Neural cell (in vitro differentiated cells): ENCODE results near the gene C4BPA. TPM values are rescaled to one million over a fixed set of nuclear protein-coding genes. Genes with fewer than 3 reads are reported as not detected.

Experiments
- H2AFZ ChIP-seq: fragments of 200-600, 300-800 bp; sonication (generic), shearing (Covaris generic); 2 replicates; pipeline ENCODE4 v1.6.0; 2014; ENCODE audit warnings: low read depth, mild to moderate bottlenecking, antibody characterized with exemption, low read length, moderate library complexity
- H3F3A ChIP-seq: fragments of 200-600 bp; shearing (Covaris generic); 2 replicates; pipeline ENCODE4 v1.6.1; 2016; ENCODE audit warnings: mild to moderate bottlenecking, moderate library complexity, mixed read lengths, antibody characterized with exemption, low read length; ENCODE audit not compliant: insufficient read depth, poor library complexity, severe bottlenecking
- H3K27ac ChIP-seq: fragments of 200-600, 300-800 bp; sonication (generic), shearing (Covaris generic); 2 replicates; pipeline ENCODE4 v1.5.1; 2014; ENCODE audit warnings: mild to moderate bottlenecking, low read length, moderate library complexity
- H3K27me3 ChIP-seq: fragments of 300-800, 200-600 bp; sonication (generic), shearing (Covaris generic); 2 replicates; pipeline ENCODE4 v1.6.0; 2014; ENCODE audit warnings: mild to moderate bottlenecking, low read depth, low read length, moderate library complexity; ENCODE audit not compliant: insufficient read depth
- H3K36me3 ChIP-seq: fragments of 300-800, 200-600 bp; sonication (generic), shearing (Covaris generic); 2 replicates; pipeline ENCODE4 v1.5.1; 2014; ENCODE audit warnings: mild to moderate bottlenecking, antibody characterized with exemption, low read length, moderate library complexity; ENCODE audit not compliant: insufficient read depth
- H3K4me2 ChIP-seq: fragments of 300-800, 200-600 bp; sonication (generic), shearing (Covaris generic); 2 replicates; pipeline ENCODE4 v1.6.0; 2014; ENCODE audit warnings: mild to moderate bottlenecking, low read length
- H3K4me3 ChIP-seq: fragments of 300-800, 200-600 bp; sonication (generic), shearing (Covaris generic); 2 replicates; pipeline ENCODE4 v1.5.1; 2014; ENCODE audit warnings: mild to moderate bottlenecking, low read length, moderate library complexity
- H3K79me2 ChIP-seq: fragments of 200-600 bp; shearing (Covaris generic); replicated peaks from 2 replicates; pipeline ENCODE4 v1.6.0; 2014; ENCODE audit warnings: mild to moderate bottlenecking, low read length, moderate library complexity; ENCODE audit not compliant: insufficient read depth
- H3K9ac ChIP-seq: fragments of 300-800, 200-600 bp; sonication (generic), shearing (Covaris generic); 2 replicates; pipeline ENCODE4 v1.6.1; 2016; ENCODE audit warnings: mild to moderate bottlenecking, low read length, mixed read lengths
- H3K9me2 ChIP-seq: fragments of 200-600 bp; shearing (Covaris generic); 2 replicates; pipeline ENCODE4 v1.6.1; 2016; ENCODE audit warnings: mild to moderate bottlenecking, low read length, mixed read lengths; ENCODE audit not compliant: insufficient read depth
- H3K9me3 ChIP-seq: fragments of 200-600, 300-800 bp; sonication (generic), shearing (Covaris generic); 2 replicates; pipeline ENCODE4 v1.6.1; 2016; ENCODE audit warnings: mild to moderate bottlenecking, mixed run types, low read length, moderate library complexity, mixed read lengths
- H4K20me1 ChIP-seq: fragments of 200-600 bp; shearing (Covaris generic); 2 replicates; pipeline ENCODE4 v1.6.1; 2016; ENCODE audit warnings: mild to moderate bottlenecking, mixed run types; ENCODE audit not compliant: insufficient read depth
- CTCF ChIP-seq: fragments of 450-650 bp; IDR thresholded peaks from 2 replicates; pipeline ENCODE4 v1.5.1; 2014; ENCODE audit warnings: antibody characterized with exemption, mild to moderate bottlenecking, moderate library complexity; ENCODE audit not compliant: poor library complexity, severe bottlenecking
- EP300 ChIP-seq: fragments of 450-650 bp; conservative IDR thresholded peaks from 2 replicates; pipeline ENCODE4 v1.6.1; 2014; ENCODE audit warnings: antibody characterized with exemption, mild to moderate bottlenecking, moderate library complexity; ENCODE audit not compliant: poor library complexity, severe bottlenecking
- EZH2 ChIP-seq: fragments of 200-600, 300-800 bp; shearing (Covaris generic), sonication (generic); IDR thresholded peaks from 2 replicates; pipeline ENCODE4 v1.6.1; 2014; ENCODE audit warnings: antibody characterized with exemption, low read length, borderline replicate concordance, mild to moderate bottlenecking; ENCODE audit not compliant: insufficient read depth, poor library complexity, severe bottlenecking
- MXI1 ChIP-seq: fragments of 450-650 bp; conservative IDR thresholded peaks from 2 replicates; pipeline ENCODE4 v1.6.1; 2014; ENCODE audit warnings: antibody characterized with exemption, mild to moderate bottlenecking; ENCODE audit not compliant: poor library complexity, severe bottlenecking
- POLR2AphosphoS5 ChIP-seq: IDR thresholded peaks from 2 replicates; pipeline ENCODE4 v1.6.1; 2012
- RAD21 ChIP-seq: fragments of 450-650 bp; conservative IDR thresholded peaks from 2 replicates; pipeline ENCODE4 v1.6.1; 2014; ENCODE audit warnings: antibody characterized with exemption, mild to moderate bottlenecking, moderate library complexity
- REST ChIP-seq: IDR thresholded peaks from 2 replicates; pipeline ENCODE4 v1.6.1; 2012; ENCODE audit warnings: borderline replicate concordance
- SMC3 ChIP-seq: fragments of 450-650 bp; conservative IDR thresholded peaks from 2 replicates; pipeline ENCODE4 v1.6.1; 2014; ENCODE audit warnings: antibody characterized with exemption, mild to moderate bottlenecking, moderate library complexity; ENCODE audit not compliant: poor library complexity
- TAF1 ChIP-seq: IDR thresholded peaks from 2 replicates; pipeline ENCODE4 v1.6.1; 2012; ENCODE audit warnings: low read depth
- polyA plus RNA-seq: library from polyadenylated mRNA; depleted of rRNA; stranded (reverse); fragments of >200 nt; gene quantifications from 2 replicates; pipeline ENCODE4 v1.2.3, GENCODE V29; 2014

The C4BPA gene
- polyA plus RNA-seq, 1 donor from 2014 or later = not detected

- Histone ChIP-seq H3K79me2 (no peaks in the 10 kb centered on the region), H3K27ac (no peak overlapping the region), H3K27me3 (no peaks in the 10 kb centered on the region), H3K4me2 (no peak overlapping the region), H3K9ac (no peak overlapping the region), H3K36me3 (no peaks in the 10 kb centered on the region), H3F3A (no peaks in the 10 kb centered on the region), H4K20me1 (no peaks in the 10 kb centered on the region), H3K4me3 (no peak overlapping the region), H3K9me3 (no peaks in the 10 kb centered on the region), H3K9me2 (no peaks in the 10 kb centered on the region), H2AFZ (no peak overlapping the region)
- no peak for TF ChIP-seq POLR2AphosphoS5
- TF ChIP-seq EP300 = no peak
- no peak for TF ChIP-seq CTCF
- TF ChIP-seq EZH2 = no peak
- no peak for TF ChIP-seq RAD21
- no peak for TF ChIP-seq REST
- no peak for TF ChIP-seq SMC3
- TF ChIP-seq MXI1 = no peak
- no peak for TF ChIP-seq TAF1
These were observed 25.4 kb upstream of the C4BPA start for GRCh38 chr1:207078578-207079132.

- Histone ChIP-seq H3K27ac (no peak overlapping the region), H3K4me2 (no peak overlapping the region), H3K36me3 (no peaks in the 10 kb centered on the region), H3K79me2 (no peaks in the 10 kb centered on the region), H3K9ac (no peak overlapping the region), H3K4me3 (no peak overlapping the region), H3K27me3 (no peaks in the 10 kb centered on the region), H4K20me1 (no peaks in the 10 kb centered on the region), H3K9me2 (no peaks in the 10 kb centered on the region), H3K9me3 (no peaks in the 10 kb centered on the region), H3F3A (no peaks in the 10 kb centered on the region), H2AFZ (no peak overlapping the region)
- TF ChIP-seq SMC3 = no peak
- no peak for TF ChIP-seq EP300
- no peak for TF ChIP-seq CTCF
- no peak for TF ChIP-seq REST
- no peak for TF ChIP-seq EZH2
- TF ChIP-seq POLR2AphosphoS5 = no peak
- TF ChIP-seq RAD21 = no peak
- TF ChIP-seq MXI1 = no peak
- TF ChIP-seq TAF1 = no peak
These were observed 24.3 kb upstream of the C4BPA start for GRCh38 chr1:207079706-207080241.
